ENCODE measurements around the gene AKR1D1.

- no peak for TF ChIP-seq CTCF (conservative IDR thresholded peaks at IDR 0.05 in 1 of 2, IDR thresholded peaks at IDR 0.05 in 1 of 2; ENCODE audit: low read depth in 1 of 2, low read length in 2 of 2)
- TF ChIP-seq EZH2 (IDR thresholded peaks at IDR 0.05; ENCODE audit: low read length, missing control alignments), result no peak
These were observed 47.1 kb upstream of the AKR1D1 start for GRCh38 chr7:138029126-138029525.
